COLO668 (cell line): Measurements from ENCODE around the gene TRPV3.
"Not testable (repeated sequence)": the region's sequence is repeated elsewhere in the genome, so short reads cannot be mapped to it uniquely, and the experiment has no call there.

Experiments
- DNase-seq: peaks from one replicate; lab custom pipeline; 2025; ENCODE audit not compliant: unreplicated experiment; lab: John Stamatoyannopoulos, UW

TRPV3 gene

GRCh38 chr17:3475812-3476610 lies 81.6 kb downstream of the TRPV3 start, which contains the start of gene ASPA:
ASPA (plus strand) TSS chr17:3475997; CDS start chr17:3476160, 163 bp downstream.
- DNase-seq, result no peak

GRCh38 chr17:3475251-3475685 lies 82.3 kb downstream of the TRPV3 start:
- no peak for DNase-seq

GRCh38 chr17:3474212-3474611 lies 83.4 kb downstream of the TRPV3 start:
- DNase-seq, result no peak

GRCh38 chr17:3472137-3472536 lies 85.5 kb downstream of the TRPV3 start:
- no peak for DNase-seq

- no peak for DNase-seq
Measured at GRCh38 chr17:3471599-3471998, 86.0 kb downstream of the TRPV3 start, which contains the start of gene SPATA22. SPATA22 (minus strand) TSS chr17:3471819; CDS start chr17:3469325, 2,494 bp downstream.

GRCh38 chr17:3469529-3469928 lies 88.1 kb downstream of the TRPV3 start:
- no peak for DNase-seq

GRCh38 chr17:3466355-3466754 lies 91.3 kb downstream of the TRPV3 start:
- DNase-seq, result not testable (repeated sequence)
